RWPE2 (cell line): ENCODE results near the gene MYOG.

Source experiments
- ATAC-seq: fragments of 200-7000 bp; cut with Tn5 transposase; 3 replicates; pipeline ENCODE4 v1.9.1; 2021; ENCODE audit warnings: low read depth
- DNase-seq: peaks from one replicate; pipeline ENCODE4 v3.0.0-alpha.2; 2020; ENCODE audit warnings: low spot score
- H3K27ac ChIP-seq: fragments of 450-650 bp; 2 replicates; pipeline ENCODE4 v1.5.1; 2017; ENCODE audit warnings: mild to moderate bottlenecking; ENCODE audit not compliant: poor library complexity, severe bottlenecking
- H3K27me3 ChIP-seq: fragments of 250-450 bp; sonication (Bioruptor Pico); 2 replicates; pipeline ENCODE4 v1.5.1; 2021; ENCODE audit warnings: mild to moderate bottlenecking, moderate library complexity; ENCODE audit not compliant: insufficient read depth, poor library complexity, severe bottlenecking
- H3K36me3 ChIP-seq: fragments of 250-450 bp; sonication (Bioruptor Pico); 2 replicates; pipeline ENCODE4 v1.5.1; 2020; ENCODE audit warnings: low read depth, mild to moderate bottlenecking, moderate library complexity
- H3K4me1 ChIP-seq: fragments of 250-450 bp; sonication (Bioruptor Pico); 2 replicates; pipeline ENCODE4 v1.5.1; 2021; ENCODE audit warnings: mild to moderate bottlenecking, moderate library complexity; ENCODE audit not compliant: insufficient read depth, poor library complexity, severe bottlenecking
- H3K4me3 ChIP-seq: fragments of 250-450 bp; sonication (Bioruptor Pico); 2 replicates; pipeline ENCODE4 v1.5.1; 2021; ENCODE audit warnings: mild to moderate bottlenecking, moderate library complexity; ENCODE audit not compliant: severe bottlenecking
- H3K9me3 ChIP-seq: fragments of 250-450 bp; sonication (Bioruptor Pico); 2 replicates; pipeline ENCODE4 v1.5.1; 2021; ENCODE audit warnings: mild to moderate bottlenecking, moderate library complexity; ENCODE audit not compliant: severe bottlenecking
- TF ChIP-seq, protein P1 (sequence below): fragments of 450-650 bp; IDR thresholded peaks from one replicate; pipeline ENCODE4 v1.5.1; 2017; ENCODE audit warnings: mild to moderate bottlenecking, moderate library complexity; ENCODE audit not compliant: poor library complexity, severe bottlenecking

MYOG gene

DNA sequence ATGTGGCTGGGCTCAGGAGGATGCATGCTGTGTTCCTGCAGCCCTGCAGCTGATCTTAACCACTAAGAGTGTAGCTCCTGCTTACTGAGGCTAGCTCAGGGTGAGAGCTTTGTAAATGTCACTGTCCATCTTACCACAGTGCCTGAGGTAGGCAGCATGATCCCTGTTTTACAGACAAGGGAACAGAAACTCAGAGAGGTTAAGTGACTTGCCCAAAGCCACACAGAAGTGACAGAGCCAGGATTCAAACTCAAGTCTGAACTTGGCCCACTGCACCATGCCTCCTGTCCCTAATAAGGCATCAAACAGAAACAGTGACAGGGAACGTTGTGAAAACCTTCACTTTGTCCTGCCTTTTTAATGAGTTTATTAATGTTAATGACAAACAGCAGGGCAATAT is 31.6 kb downstream of the MYOG start:
- Histone ChIP-seq H3K4me1 (no peaks in the 10 kb centered on the region), H3K27me3 (no peaks in the 10 kb centered on the region), H3K27ac (no peak overlapping the region), H3K36me3 (no peaks in the 10 kb centered on the region), H3K9me3 (no peaks in the 10 kb centered on the region), H3K4me3 (no peak overlapping the region)
- TF ChIP-seq, protein P1, sequence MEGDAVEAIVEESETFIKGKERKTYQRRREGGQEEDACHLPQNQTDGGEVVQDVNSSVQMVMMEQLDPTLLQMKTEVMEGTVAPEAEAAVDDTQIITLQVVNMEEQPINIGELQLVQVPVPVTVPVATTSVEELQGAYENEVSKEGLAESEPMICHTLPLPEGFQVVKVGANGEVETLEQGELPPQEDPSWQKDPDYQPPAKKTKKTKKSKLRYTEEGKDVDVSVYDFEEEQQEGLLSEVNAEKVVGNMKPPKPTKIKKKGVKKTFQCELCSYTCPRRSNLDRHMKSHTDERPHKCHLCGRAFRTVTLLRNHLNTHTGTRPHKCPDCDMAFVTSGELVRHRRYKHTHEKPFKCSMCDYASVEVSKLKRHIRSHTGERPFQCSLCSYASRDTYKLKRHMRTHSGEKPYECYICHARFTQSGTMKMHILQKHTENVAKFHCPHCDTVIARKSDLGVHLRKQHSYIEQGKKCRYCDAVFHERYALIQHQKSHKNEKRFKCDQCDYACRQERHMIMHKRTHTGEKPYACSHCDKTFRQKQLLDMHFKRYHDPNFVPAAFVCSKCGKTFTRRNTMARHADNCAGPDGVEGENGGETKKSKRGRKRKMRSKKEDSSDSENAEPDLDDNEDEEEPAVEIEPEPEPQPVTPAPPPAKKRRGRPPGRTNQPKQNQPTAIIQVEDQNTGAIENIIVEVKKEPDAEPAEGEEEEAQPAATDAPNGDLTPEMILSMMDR = no peak
- no peak for DNase-seq
- ATAC-seq = no peak

DNA sequence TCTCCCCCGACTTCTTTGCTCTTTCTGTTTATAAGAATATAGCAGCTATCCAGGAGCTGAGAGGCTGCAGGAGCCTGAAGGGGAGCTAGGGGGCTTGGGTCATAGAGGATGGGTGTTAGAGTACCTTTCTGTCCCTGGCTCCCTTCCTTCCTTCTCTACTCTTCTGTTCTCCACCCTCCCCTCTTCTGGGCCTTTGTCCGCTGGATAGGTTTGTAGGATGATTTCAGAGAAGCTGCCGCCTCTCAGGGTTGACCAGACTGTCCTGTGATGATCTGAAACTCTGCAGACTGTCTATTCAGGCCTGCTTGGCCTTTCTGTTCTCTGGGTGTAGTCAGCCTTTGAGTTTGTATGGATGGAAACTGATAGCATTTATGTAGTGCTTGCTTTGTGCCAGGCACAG is 33.2 kb downstream of the MYOG start:
- ATAC-seq (no peak), DNase-seq (no peak)
- Histone ChIP-seq H3K36me3 (0 out of 2 replicates have a peak, but pooled peaks cover 4% of the 10 kb centered on the region), H3K4me3 (no peak overlapping the region), H3K27ac (no peak overlapping the region), H3K27me3 (no peaks in the 10 kb centered on the region), H3K9me3 (no peaks in the 10 kb centered on the region), H3K4me1 (peaks cover under 1% of the 10 kb centered on the region)
- TF ChIP-seq, protein P1 = no peak

DNA sequence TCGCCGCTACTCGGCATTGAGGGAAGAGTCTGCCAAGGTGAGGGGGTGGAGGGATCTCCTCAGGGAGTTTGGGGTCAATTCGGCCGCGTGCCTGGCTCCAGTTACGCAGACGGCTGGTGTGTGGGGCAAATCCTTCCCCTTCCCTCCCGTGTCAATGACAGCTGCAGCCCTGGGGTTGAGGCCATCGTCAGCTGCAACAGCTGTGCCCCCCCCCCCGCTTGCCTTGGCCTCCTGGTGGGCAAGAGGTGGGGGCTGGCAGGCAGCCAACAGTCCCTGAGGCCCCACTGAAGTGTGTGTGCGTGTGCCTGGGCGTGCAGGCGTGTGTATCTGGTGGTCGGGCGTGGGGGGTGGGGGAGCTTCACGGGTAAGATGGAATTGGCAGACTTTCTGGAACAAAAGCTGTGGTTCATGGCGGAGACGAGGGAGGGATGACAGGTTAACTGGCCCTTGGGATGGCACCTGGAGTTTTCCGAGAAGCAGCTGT is 33.9 kb downstream of the MYOG start:
- Histone ChIP-seq H3K4me1 (peaks cover 6% of the 10 kb centered on the region), H3K27ac (no peak overlapping the region), H3K27me3 (no peaks in the 10 kb centered on the region), H3K9me3 (no peaks in the 10 kb centered on the region), H3K4me3 (no peak overlapping the region), H3K36me3 (0 out of 2 replicates have a peak, but pooled peaks cover 7% of the 10 kb centered on the region)
- DNase-seq (no peak), ATAC-seq (no peak)
- TF ChIP-seq, protein P1 = no peak

DNA sequence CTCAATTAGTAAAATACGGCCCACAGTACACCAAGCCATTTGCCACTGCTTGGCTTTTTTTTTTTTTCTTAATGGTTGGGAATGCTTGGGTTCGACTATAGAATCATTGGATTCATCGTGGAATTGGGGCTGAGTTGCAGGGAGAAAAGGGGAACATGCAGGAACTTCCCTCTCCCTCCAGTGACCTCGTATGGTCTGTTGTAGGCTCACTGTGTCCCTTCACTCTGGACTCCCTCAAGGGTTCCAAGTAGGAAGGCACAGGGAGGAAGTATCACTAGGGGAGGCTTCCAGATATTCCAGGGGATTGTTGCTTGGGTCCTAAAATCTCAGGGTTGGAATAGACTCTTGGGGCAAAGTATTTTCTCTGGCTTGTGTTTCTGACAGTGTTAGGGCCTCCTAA is 35.0 kb downstream of the MYOG start:
- Histone ChIP-seq H3K27ac (no peak overlapping the region), H3K4me3 (no peak overlapping the region), H3K4me1 (peaks cover 6% of the 10 kb centered on the region), H3K36me3 (0 out of 2 replicates have a peak, but pooled peaks cover 7% of the 10 kb centered on the region), H3K27me3 (no peaks in the 10 kb centered on the region), H3K9me3 (no peaks in the 10 kb centered on the region)
- DNase-seq (no peak), ATAC-seq (no peak)
- TF ChIP-seq, protein P1 = no peak

DNA sequence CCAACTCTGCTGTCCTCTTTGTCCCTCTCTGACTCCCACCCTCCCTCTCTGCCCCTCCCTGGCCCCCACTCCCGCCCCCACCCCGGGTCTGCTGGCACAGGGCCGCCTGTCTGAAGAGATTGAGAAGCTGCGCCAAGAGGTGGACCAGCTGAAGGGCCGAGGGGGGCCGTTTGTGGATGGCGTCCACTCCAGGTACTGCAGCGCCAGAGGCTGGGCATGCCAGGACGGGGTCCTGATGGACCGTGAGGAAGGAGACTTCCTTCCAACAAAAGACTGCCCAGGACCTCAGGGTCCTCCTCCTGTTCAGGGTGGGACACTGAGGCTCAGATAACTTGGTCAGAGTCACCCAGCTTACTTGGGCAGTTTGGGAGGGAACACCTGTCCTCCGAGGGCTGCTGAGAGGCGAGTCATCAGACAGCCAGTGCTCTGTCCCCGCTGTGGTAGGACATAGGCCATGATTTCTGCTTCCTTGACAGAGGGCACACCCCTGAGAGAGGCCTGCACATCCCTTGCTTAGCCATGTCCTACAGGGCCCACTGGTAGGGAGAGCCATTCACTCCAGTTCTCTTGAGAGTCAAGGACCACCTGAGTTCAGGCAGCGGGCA is 36.1 kb downstream of the MYOG start:
- 0 out of 2 replicates have a peak, but pooled peaks cover 7% of the 10 kb centered on the region for H3K36me3 ChIP-seq
- peaks cover 6% of the 10 kb centered on the region for H3K4me1 ChIP-seq
- no peak overlapping the region for H3K27ac ChIP-seq
- TF ChIP-seq, protein P1 = no peak
- H3K4me3 ChIP-seq = no peak overlapping the region
- no peak for DNase-seq
- no peak for ATAC-seq
- H3K27me3 ChIP-seq = no peaks in the 10 kb centered on the region
- H3K9me3 ChIP-seq = no peaks in the 10 kb centered on the region
